Fibroblast of lung (primary cell): Measurements from ENCODE around the gene EML4. TPM values are rescaled to one million over a fixed set of nuclear protein-coding genes. Genes with fewer than 3 reads are reported as not detected.

Experiments
- DNase-seq, 2 donors: peaks; one replicate each; pipeline versions ENCODE4 v3.0.0 to v3.0.0-alpha.2; 2010; ENCODE audit warnings: low read depth in 2 of 2
- H2AFZ ChIP-seq: 2 replicates; pipeline ENCODE4 v1.5.1; 2012; ENCODE audit warnings: low read length, control low read depth, inconsistent platforms
- H3K27ac ChIP-seq: 2 replicates; pipeline ENCODE4 v1.5.1; 2011; ENCODE audit warnings: low read length, control low read depth; ENCODE audit not compliant: insufficient read depth
- H3K27me3 ChIP-seq: 2 replicates; pipeline ENCODE4 v1.5.1; 2011; ENCODE audit warnings: mild to moderate bottlenecking, low read length; ENCODE audit not compliant: control insufficient read depth, insufficient read depth
- H3K36me3 ChIP-seq: 2 replicates; pipeline ENCODE4 v1.5.1; 2011; ENCODE audit warnings: low read length; ENCODE audit not compliant: control insufficient read depth, insufficient read depth
- H3K4me1 ChIP-seq: 2 replicates; pipeline ENCODE4 v1.5.1; 2011; ENCODE audit warnings: low read length; ENCODE audit not compliant: control insufficient read depth, insufficient read depth; ENCODE audit errors: extremely low read depth
- H3K4me2 ChIP-seq: 2 replicates; pipeline ENCODE4 v1.5.1; 2011; ENCODE audit warnings: low read length, control low read depth; ENCODE audit not compliant: insufficient read depth; ENCODE audit errors: extremely low read depth
- H3K4me3 ChIP-seq, 4 experiments: fragments of 200-600 bp in 1 of 4; sonication (generic) in 1 of 4; replicated peaks in 1 of 4; 2 replicates each; pipeline ENCODE4 v1.5.1; 2011 to 2016; ENCODE audit warnings: low read length in 4 of 4, low read depth in 3 of 4, mild to moderate bottlenecking in 3 of 4, control low read depth in 2 of 4, inconsistent platforms in 1 of 4, mixed read lengths in 1 of 4; ENCODE audit not compliant: insufficient read depth in 1 of 4; ENCODE audit errors: control extremely low read depth in 1 of 4
- H3K79me2 ChIP-seq: 2 replicates; pipeline ENCODE4 v1.5.1; 2012; ENCODE audit warnings: mild to moderate bottlenecking, low read length, inconsistent platforms; ENCODE audit not compliant: control insufficient read depth, insufficient read depth
- H3K9ac ChIP-seq: 2 replicates; pipeline ENCODE4 v1.5.1; 2011; ENCODE audit warnings: mild to moderate bottlenecking, low read length, control low read depth; ENCODE audit not compliant: insufficient read depth
- H3K9me3 ChIP-seq: 2 replicates; pipeline ENCODE4 v1.5.1; 2012; ENCODE audit warnings: low read depth, low read length; ENCODE audit not compliant: control insufficient read depth, insufficient read depth
- H4K20me1 ChIP-seq: 2 replicates; pipeline ENCODE4 v1.5.1; 2011; ENCODE audit warnings: low read length; ENCODE audit not compliant: control insufficient read depth, insufficient read depth; ENCODE audit errors: extremely low read depth
- EZH2 ChIP-seq: IDR thresholded peaks from 2 replicates; pipeline ENCODE4 v1.5.1; 2012; ENCODE audit warnings: low read length, control low read depth, mild to moderate bottlenecking; ENCODE audit errors: missing control alignments
- polyA plus RNA-seq, 2 donors: library from polyadenylated mRNA; depleted of rRNA in 1 of 2; stranded (reverse) in 1 of 2; unstranded in 1 of 2; fragments of >200 nt; gene quantifications; 2 replicates each; pipeline ENCODE4 v1.2.1, GENCODE V29; 2011 to 2012; ENCODE audit warnings: missing spikeins in 1 of 2
- total RNA-seq: library from RNA; depleted of rRNA; stranded (reverse); fragments of >200 nt; gene quantifications from 2 replicates; pipeline ENCODE4 v1.2.1, GENCODE V29; 2014
- TF ChIP-seq, protein P1 (sequence below), 2 donors: IDR thresholded peaks in 1 of 2; conservative IDR thresholded peaks in 1 of 2; 1 replicate in 1 of 2; 2 replicates in 1 of 2; pipeline ENCODE4 v1.5.1; 2011 to 2012; ENCODE audit warnings: low read length in 2 of 2, control low read depth in 1 of 2, inconsistent platforms in 1 of 2, low read depth in 1 of 2, mild to moderate bottlenecking in 1 of 2

The EML4 gene
- total and polyA plus RNA-seq, 2 donors (not counting 1 experiment from before 2014, with no cell fraction given), result 49.5 to 62.7 TPM

DNA sequence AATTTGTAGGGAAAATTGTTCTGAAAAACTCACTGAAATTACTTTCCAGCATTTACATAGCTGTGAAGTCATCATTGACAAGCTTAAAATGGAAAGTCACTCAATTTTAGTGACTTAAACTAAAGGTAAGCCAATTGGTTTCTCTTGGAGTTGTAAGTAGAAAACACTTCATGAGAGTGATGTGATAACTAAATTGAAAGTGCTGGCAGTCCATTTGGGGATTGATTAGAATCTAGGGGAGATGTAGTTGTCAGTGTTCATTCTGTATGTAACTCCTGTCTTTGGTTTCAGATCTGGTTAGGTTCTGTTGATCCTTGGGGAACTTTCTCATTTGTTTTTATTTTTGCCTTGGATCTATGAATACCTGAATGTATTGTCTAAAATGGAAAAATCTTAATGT, 138.0 kb downstream of the EML4 start:
- no peak for TF ChIP-seq EZH2
- TF ChIP-seq, protein P1, sequence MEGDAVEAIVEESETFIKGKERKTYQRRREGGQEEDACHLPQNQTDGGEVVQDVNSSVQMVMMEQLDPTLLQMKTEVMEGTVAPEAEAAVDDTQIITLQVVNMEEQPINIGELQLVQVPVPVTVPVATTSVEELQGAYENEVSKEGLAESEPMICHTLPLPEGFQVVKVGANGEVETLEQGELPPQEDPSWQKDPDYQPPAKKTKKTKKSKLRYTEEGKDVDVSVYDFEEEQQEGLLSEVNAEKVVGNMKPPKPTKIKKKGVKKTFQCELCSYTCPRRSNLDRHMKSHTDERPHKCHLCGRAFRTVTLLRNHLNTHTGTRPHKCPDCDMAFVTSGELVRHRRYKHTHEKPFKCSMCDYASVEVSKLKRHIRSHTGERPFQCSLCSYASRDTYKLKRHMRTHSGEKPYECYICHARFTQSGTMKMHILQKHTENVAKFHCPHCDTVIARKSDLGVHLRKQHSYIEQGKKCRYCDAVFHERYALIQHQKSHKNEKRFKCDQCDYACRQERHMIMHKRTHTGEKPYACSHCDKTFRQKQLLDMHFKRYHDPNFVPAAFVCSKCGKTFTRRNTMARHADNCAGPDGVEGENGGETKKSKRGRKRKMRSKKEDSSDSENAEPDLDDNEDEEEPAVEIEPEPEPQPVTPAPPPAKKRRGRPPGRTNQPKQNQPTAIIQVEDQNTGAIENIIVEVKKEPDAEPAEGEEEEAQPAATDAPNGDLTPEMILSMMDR (conservative IDR thresholded peaks at IDR 0.05 in 1 of 2, IDR thresholded peaks at IDR 0.05 in 1 of 2; ENCODE audit: low read depth in 1 of 2, low read length in 2 of 2), result no peak

DNA sequence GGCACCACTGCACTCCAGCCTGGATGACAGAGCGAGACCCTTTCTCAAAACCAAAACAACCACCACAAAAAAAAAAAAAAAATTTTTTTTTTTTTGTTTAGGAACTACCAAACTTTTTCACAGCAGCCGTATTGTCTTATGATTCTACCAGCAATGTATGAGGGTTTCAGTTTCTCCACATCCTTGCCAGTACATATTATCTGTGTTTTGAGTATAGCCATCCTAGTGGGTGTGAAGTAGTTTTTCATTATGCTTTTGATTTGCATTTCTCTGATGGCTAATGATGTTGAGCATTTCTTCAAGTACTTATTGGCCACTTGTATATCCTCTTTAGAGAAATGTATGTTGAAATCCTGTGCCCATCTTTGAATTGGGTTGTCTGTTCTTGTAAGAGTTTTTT, 140.2 kb downstream of the EML4 start:
- Histone ChIP-seq H3K4me1 (no peaks in the 10 kb centered on the region), H3K36me3 (peaks cover 2% of the 10 kb centered on the region), H3K9me3 (no peaks in the 10 kb centered on the region), H3K79me2 (no peaks in the 10 kb centered on the region), H3K4me3 (no peak overlapping the region), H3K27me3 (no peaks in the 10 kb centered on the region), H3K4me2 (no peak overlapping the region), H4K20me1 (no peaks in the 10 kb centered on the region), H2AFZ (no peak overlapping the region), H3K27ac (no peak overlapping the region), H3K9ac (no peak overlapping the region)
- no peak for DNase-seq
- no peak for TF ChIP-seq EZH2
- TF ChIP-seq, protein P1 (conservative IDR thresholded peaks at IDR 0.05 in 1 of 2, IDR thresholded peaks at IDR 0.05 in 1 of 2; ENCODE audit: low read depth in 1 of 2, low read length in 2 of 2), result no peak

More for the DNA sequence above, 138.0 kb downstream of the EML4 start:
- Histone ChIP-seq H3K27ac (no peak overlapping the region), H3K4me3 (no peak overlapping the region), H3K9me3 (no peaks in the 10 kb centered on the region), H4K20me1 (no peaks in the 10 kb centered on the region), H3K9ac (no peak overlapping the region), H3K4me1 (no peaks in the 10 kb centered on the region), H3K36me3 (peaks cover 5% of the 10 kb centered on the region), H3K79me2 (no peaks in the 10 kb centered on the region), H3K27me3 (no peaks in the 10 kb centered on the region), H2AFZ (no peak overlapping the region), H3K4me2 (no peak overlapping the region)
- DNase-seq, result no peak

DNA sequence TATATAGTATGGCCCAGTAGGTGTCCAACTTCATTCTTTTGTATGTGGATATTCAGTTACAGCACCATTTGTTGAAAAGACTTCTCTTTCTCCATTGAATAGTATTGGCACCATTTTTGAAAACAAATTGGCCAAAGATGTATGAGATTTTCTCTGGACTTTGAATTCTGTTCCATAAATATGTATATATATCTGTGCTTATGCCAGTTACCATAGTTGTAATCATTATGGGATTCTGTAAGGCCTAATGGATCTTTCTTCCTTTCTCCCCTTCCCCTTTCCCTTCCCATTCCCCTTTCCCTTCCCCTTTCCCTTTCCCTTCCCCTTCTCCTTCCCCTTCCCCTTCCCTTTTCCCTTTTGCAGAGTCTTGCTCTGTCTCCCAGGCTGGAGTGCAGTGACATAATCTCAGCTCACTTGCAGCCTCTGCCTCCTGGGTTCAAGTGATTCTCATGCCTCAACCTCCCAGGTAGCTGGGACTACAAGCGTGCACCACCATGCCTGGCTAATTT, 140.9 kb downstream of the EML4 start:
- Histone ChIP-seq H3K79me2 (no peaks in the 10 kb centered on the region), H3K9me3 (no peaks in the 10 kb centered on the region), H3K36me3 (peaks cover 2% of the 10 kb centered on the region)

More for the DNA sequence above, 140.9 kb downstream of the EML4 start:
- Histone ChIP-seq H3K4me2 (no peak overlapping the region), H3K27ac (no peak overlapping the region), H3K27me3 (no peaks in the 10 kb centered on the region), H2AFZ (no peak overlapping the region), H4K20me1 (no peaks in the 10 kb centered on the region), H3K9ac (no peak overlapping the region), H3K4me1 (peaks cover 5% of the 10 kb centered on the region), H3K4me3 (no peak overlapping the region)
- DNase-seq, result no peak
- TF ChIP-seq, protein P1 (conservative IDR thresholded peaks at IDR 0.05 in 1 of 2, IDR thresholded peaks at IDR 0.05 in 1 of 2; ENCODE audit: low read depth in 1 of 2, low read length in 2 of 2), result no peak
- TF ChIP-seq EZH2, result no peak
